GM12872 (cell line): ENCODE data around the gene MAPK14.

Source experiments
- TF ChIP-seq, protein P1 (sequence below): IDR thresholded peaks from 3 replicates; pipeline ENCODE4 v1.5.1; 2011; ENCODE audit warnings: low read depth, mild to moderate bottlenecking, low read length, moderate library complexity; ENCODE audit not compliant: insufficient read depth

Gene MAPK14

DNA sequence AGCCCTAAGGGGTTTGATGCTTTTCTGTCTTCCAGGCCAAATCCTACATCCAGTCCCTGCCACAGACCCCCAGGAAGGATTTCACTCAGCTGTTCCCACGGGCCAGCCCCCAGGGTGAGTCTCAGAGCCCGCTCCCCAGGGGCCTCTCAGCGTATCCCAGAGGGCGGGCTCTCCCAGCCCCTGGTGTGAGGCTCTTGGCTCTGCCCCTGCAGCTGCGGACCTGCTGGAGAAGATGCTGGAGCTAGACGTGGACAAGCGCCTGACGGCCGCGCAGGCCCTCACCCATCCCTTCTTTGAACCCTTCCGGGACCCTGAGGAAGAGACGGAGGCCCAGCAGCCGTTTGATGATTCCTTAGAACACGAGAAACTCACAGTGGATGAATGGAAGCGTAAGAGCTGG lies 111.1 kb downstream of the MAPK14 start:
- TF ChIP-seq, protein P1, sequence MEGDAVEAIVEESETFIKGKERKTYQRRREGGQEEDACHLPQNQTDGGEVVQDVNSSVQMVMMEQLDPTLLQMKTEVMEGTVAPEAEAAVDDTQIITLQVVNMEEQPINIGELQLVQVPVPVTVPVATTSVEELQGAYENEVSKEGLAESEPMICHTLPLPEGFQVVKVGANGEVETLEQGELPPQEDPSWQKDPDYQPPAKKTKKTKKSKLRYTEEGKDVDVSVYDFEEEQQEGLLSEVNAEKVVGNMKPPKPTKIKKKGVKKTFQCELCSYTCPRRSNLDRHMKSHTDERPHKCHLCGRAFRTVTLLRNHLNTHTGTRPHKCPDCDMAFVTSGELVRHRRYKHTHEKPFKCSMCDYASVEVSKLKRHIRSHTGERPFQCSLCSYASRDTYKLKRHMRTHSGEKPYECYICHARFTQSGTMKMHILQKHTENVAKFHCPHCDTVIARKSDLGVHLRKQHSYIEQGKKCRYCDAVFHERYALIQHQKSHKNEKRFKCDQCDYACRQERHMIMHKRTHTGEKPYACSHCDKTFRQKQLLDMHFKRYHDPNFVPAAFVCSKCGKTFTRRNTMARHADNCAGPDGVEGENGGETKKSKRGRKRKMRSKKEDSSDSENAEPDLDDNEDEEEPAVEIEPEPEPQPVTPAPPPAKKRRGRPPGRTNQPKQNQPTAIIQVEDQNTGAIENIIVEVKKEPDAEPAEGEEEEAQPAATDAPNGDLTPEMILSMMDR: no peak

DNA sequence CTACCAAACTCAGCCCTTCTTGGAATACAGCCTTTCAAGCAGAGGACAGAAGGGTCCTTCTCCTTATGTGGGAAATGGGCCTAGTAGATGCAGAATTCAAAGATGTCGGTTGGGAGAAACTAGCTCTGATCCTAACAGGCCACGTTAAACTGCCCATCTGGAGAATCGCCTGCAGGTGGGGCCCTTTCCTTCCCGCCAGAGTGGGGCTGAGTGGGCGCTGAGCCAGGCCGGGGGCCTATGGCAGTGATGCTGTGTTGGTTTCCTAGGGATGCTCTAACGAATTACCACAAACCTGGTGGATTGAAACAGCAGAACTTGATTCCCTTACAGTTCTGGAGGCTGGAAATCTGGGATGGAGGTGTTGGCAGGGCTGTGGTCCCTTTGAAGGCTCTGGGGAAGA lies 111.8 kb downstream of the MAPK14 start:
- TF ChIP-seq, protein P1: peak; percentile 36; the same call in 2 of the 3 replicates

DNA sequence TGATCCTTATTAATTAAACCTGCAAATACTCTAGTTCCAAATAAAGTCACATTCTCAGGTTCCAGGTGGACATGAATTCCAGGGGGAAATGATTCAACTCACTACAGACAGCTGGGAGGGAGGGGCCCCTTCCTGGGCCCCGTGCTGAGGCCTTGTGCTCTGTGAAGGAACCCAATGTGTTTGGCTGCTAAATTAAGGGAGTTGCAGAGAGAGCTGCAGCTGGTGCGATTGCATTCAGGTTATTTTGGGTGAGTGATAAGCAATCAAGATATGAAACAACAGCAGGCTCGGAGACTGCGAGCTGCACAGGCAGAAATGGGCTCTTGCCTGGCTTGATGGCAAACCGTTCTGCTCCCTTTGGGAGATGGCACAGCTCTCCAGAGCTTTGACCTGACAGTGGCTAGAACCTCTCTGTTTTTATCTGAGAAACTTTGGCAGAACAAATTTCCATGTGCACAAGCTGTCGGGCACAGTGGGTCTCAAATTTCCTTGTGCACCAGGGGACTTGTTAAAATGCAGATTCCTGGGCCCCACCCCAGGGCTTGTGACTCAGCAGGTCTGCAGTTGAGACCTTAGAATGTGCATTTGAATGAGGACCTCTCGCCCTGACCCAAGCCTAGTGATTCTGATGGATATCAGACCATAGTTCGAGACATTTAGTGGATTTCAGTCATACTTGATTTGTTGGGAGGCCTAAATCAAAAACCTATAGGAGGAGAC lies 112.5 kb downstream of the MAPK14 start:
- TF ChIP-seq, protein P1: no peak

DNA sequence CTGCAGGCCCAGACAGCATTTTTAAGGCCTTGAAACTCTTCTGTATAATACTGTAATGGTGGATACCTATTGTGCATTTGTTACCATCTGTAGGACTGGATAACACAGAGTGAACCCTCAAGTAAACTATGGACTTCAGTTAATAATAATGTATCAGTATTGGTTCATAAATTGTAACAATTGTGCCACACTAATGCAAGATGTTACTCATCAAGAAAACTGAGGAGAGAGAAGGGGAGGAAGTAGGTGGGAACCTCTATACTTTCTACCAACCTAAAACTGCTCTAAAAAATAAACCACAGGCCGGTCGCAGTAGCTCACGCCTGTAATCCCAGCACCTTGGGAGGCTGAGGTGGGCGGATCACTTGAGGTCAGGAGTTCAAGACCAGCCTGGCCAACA lies 113.5 kb downstream of the MAPK14 start:
- TF ChIP-seq, protein P1: no peak

DNA sequence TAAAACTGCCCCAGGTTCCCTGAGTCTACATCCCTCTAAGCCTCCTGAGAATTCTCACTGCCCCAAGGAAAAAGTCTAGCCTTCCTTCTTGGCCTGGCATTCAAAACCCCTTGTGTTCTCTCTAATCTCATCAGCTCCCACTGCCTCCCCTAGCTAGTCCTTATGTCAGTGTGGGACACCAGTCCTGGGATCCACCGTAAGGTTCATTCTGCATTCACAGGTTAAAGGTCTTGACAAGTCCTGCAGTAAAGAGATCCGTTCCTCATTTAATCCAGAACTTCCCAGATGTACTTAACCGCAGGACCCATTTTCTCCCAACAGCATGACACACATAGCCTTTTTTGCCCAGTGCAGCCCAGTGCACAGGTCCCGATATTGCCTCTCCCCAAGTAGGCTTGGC lies 114.4 kb downstream of the MAPK14 start:
- TF ChIP-seq, protein P1: no peak

DNA sequence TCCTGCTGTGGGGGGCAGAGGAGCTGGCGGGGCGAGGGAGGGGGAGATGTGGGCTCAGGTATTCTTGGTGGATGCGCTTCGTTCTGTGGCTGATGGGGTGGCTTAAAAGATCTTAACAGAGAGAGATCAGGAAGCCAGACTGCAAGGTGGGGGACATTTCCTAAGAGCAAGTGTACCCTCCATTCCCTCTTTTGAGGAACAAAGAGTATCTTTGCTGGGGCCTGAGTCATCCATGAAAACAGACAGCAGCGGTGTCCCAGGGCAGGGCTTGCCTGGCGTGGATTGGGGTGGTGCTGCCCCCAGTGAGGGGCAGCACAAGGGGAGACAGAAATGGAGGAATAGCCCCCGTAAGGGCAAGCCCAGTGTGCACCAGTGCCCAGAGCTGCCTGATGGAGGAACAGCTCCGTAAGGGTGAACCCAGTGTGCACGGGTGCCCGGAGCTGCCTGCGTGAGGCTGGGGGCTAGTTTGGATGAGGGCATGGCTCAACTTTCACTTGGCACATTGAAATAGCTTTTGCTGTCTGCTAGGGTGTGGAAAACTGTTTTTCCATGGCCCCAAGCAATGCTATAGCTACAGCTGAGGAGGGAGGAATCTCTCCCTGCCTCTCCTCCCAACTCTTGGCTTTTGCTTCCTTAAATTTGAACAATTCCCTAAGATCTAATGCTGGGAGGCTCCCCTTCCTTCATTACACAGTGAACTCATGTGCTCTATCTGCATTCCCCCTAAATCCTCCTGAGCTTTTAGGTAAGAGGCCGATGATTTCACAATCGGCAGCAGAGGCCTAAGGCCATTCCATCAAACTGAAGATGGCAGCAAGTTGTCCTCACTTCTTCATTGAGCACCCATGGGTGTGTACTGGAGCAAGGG lies 115.6 kb downstream of the MAPK14 start:
- TF ChIP-seq, protein P1: no peak

DNA sequence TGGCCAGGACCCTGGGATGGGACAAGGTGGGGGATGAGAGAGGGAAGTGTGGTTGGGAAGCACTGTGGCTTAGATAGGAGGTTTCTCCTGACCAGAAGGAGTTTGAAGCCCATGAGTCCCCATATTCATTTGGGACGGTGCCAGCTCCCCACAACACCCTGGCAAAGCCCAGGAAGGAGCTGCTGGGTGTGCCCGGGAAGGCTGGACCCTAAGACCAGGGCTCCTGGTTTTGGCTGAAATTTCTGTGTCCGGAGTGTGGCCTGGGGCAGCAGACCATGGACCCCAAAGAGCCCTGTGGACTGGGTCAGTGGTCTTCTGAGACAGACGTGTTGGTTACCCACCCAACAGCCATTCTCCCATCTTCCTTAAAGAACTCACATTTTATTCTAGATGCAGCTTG lies 117.9 kb downstream of the MAPK14 start:
- TF ChIP-seq, protein P1: no peak
